ENCODE measurements around the gene IGLL5. TPM values are rescaled to one million over a fixed set of nuclear protein-coding genes. Genes with fewer than 3 reads are reported as not detected.

IGLL5 gene
- total RNA-seq, 6 donors from 2014 or later, result 4.3 to 58.5 (median 21.5) TPM

- TF ChIP-seq EP300 (IDR thresholded peaks at IDR 0.05) (no peak), POLR2AphosphoS5 (IDR thresholded peaks at IDR 0.05) (no peak), POLR2A (IDR thresholded peaks at IDR 0.05) (no peak), CTCF (IDR thresholded peaks at IDR 0.05) (no peak)
- no peak for ATAC-seq (ENCODE audit: low FRiP score in 2 of 2)
- Histone ChIP-seq H3K4me1 (no peaks in the 10 kb centered on the region), H3K36me3 (no peaks in the 10 kb centered on the region), H3K27ac (no peak overlapping the region), H3K9me3 (no peaks in the 10 kb centered on the region), H3K27me3 (no peaks in the 10 kb centered on the region), H3K4me3 (no peak overlapping the region)
- no peak for DNase-seq
- WGBS, 2 donors, result 77 to 79% methylated on average over 7 of the region's 7 CpGs
Measured at GRCh38 chr22:22909605-22910271, 22.1 kb downstream of the IGLL5 start.

GRCh38 chr22:22910272-22911240 lies 22.9 kb downstream of the IGLL5 start:
- ATAC-seq (ENCODE audit: low FRiP score in 2 of 2) (no peak), DNase-seq (no peak)
- 81% methylated on average over 12 to 15 of the region's 15 CpGs for WGBS, 2 donors
- Histone ChIP-seq H3K27ac (no peak overlapping the region), H3K9me3 (no peaks in the 10 kb centered on the region), H3K27me3 (no peaks in the 10 kb centered on the region), H3K36me3 (no peaks in the 10 kb centered on the region), H3K4me1 (no peaks in the 10 kb centered on the region), H3K4me3 (no peak overlapping the region)
- TF ChIP-seq EP300 (IDR thresholded peaks at IDR 0.05) (no peak), POLR2A (IDR thresholded peaks at IDR 0.05) (no peak), POLR2AphosphoS5 (IDR thresholded peaks at IDR 0.05) (no peak), CTCF (IDR thresholded peaks at IDR 0.05) (no peak)

GRCh38 chr22:22911327-22912134 lies 23.9 kb downstream of the IGLL5 start:
- no peak for ATAC-seq (ENCODE audit: low FRiP score in 2 of 2)
- no peaks in the 10 kb centered on the region for H3K36me3 ChIP-seq
- H3K9me3 ChIP-seq, result no peaks in the 10 kb centered on the region
- no peaks in the 10 kb centered on the region for H3K4me1 ChIP-seq
- WGBS, 2 donors, result 77 to 86% methylated on average over 13 to 15 of the region's 15 CpGs
- H3K27ac ChIP-seq, result no peak overlapping the region
- no peak for DNase-seq
- no peaks in the 10 kb centered on the region for H3K27me3 ChIP-seq
- no peak overlapping the region for H3K4me3 ChIP-seq
- TF ChIP-seq CTCF (IDR thresholded peaks at IDR 0.05), result no peak
- no peak for TF ChIP-seq POLR2AphosphoS5 (IDR thresholded peaks at IDR 0.05)
- no peak for TF ChIP-seq POLR2A (IDR thresholded peaks at IDR 0.05)
- TF ChIP-seq EP300 (IDR thresholded peaks at IDR 0.05), result no peak

GRCh38 chr22:22912135-22912987 lies 24.7 kb downstream of the IGLL5 start:
- ATAC-seq (ENCODE audit: low FRiP score in 2 of 2) (no peak), DNase-seq (no peak)
- 79 to 86% methylated on average over 8 of the region's 8 CpGs for WGBS, 2 donors
- TF ChIP-seq EP300 (IDR thresholded peaks at IDR 0.05), result no peak
- no peaks in the 10 kb centered on the region for H3K9me3 ChIP-seq
- no peaks in the 10 kb centered on the region for H3K36me3 ChIP-seq
- no peaks in the 10 kb centered on the region for H3K4me1 ChIP-seq
- H3K27ac ChIP-seq, result no peak overlapping the region
- no peaks in the 10 kb centered on the region for H3K27me3 ChIP-seq
- no peak overlapping the region for H3K4me3 ChIP-seq
